Activated CD4-positive, CD25-positive, alpha-beta regulatory T cell (primary cell): Measurements from ENCODE around the gene SLC9A9.

Source experiments
- DNase-seq, 4 experiments: peaks; one replicate each; lab custom pipeline; 2025; lab: John Stamatoyannopoulos, UW

SLC9A9 gene

GRCh38 chr3:143413372-143413771 lies 434.9 kb downstream of the SLC9A9 start:
- DNase-seq: no peak

- DNase-seq: no peak
Measured at GRCh38 chr3:143412084-143412483, 436.2 kb downstream of the SLC9A9 start.

GRCh38 chr3:143410259-143410658 lies 438.0 kb downstream of the SLC9A9 start:
- DNase-seq: no peak

- no peak for DNase-seq
Measured at GRCh38 chr3:143408771-143409170, 439.5 kb downstream of the SLC9A9 start.

- DNase-seq: no peak
Measured at GRCh38 chr3:143402602-143403001, 445.7 kb downstream of the SLC9A9 start.

GRCh38 chr3:143396790-143397189 lies 451.5 kb downstream of the SLC9A9 start:
- no peak for DNase-seq

- DNase-seq: no peak
Measured at GRCh38 chr3:143389388-143389787, 458.9 kb downstream of the SLC9A9 start.

GRCh38 chr3:143387425-143387824 lies 460.8 kb downstream of the SLC9A9 start:
- no peak for DNase-seq

GRCh38 chr3:143384076-143384475 lies 464.2 kb downstream of the SLC9A9 start:
- DNase-seq: no peak

GRCh38 chr3:143383421-143383820 lies 464.8 kb downstream of the SLC9A9 start:
- no peak for DNase-seq

- DNase-seq: no peak
Measured at GRCh38 chr3:143382816-143383215, 465.5 kb downstream of the SLC9A9 start.

GRCh38 chr3:143380449-143380848 lies 467.8 kb downstream of the SLC9A9 start:
- no peak for DNase-seq

- DNase-seq: no peak
Measured at GRCh38 chr3:143375698-143376097, 472.6 kb downstream of the SLC9A9 start.

GRCh38 chr3:143367171-143367570 lies 481.1 kb downstream of the SLC9A9 start:
- no peak for DNase-seq

GRCh38 chr3:143366672-143367071 lies 481.6 kb downstream of the SLC9A9 start:
- DNase-seq: no peak

- no peak for DNase-seq
Measured at GRCh38 chr3:143363949-143364348, 484.3 kb downstream of the SLC9A9 start.

GRCh38 chr3:143363276-143363675 lies 485.0 kb downstream of the SLC9A9 start:
- no peak for DNase-seq

GRCh38 chr3:143362115-143362991 lies 485.9 kb downstream of the SLC9A9 start:
- no peak for DNase-seq

GRCh38 chr3:143361589-143361988 lies 486.7 kb downstream of the SLC9A9 start:
- DNase-seq: no peak

- no peak for DNase-seq
Measured at GRCh38 chr3:143360244-143360643, 488.0 kb downstream of the SLC9A9 start.

GRCh38 chr3:143358793-143359491 lies 489.3 kb downstream of the SLC9A9 start:
- no peak for DNase-seq

GRCh38 chr3:143358155-143358792 lies 490.0 kb downstream of the SLC9A9 start:
- no peak for DNase-seq

GRCh38 chr3:143357700-143358099 lies 490.6 kb downstream of the SLC9A9 start:
- no peak for DNase-seq
